ENCODE data around the gene S1PR1. TPM values are rescaled to one million over a fixed set of nuclear protein-coding genes. Genes with fewer than 3 reads are reported as not detected.

Gene S1PR1
- total RNA-seq, 1 donor from 2014 or later = 54.9 TPM

Other genes with a start within 250 kb of the S1PR1 start
- 40.0 TPM for gene DPH5, start 211.2 kb upstream of the S1PR1 start, total RNA-seq

Measured in left ventricle myocardium inferior (tissue), 1 donor.